HG03196 (cell line): ENCODE data around the gene LITAF.
A peak's percentile ranks its signal among the peaks of the same experiment; 100 is the strongest.
"Not testable (repeated sequence)": the region's sequence is repeated elsewhere in the genome, so short reads cannot be mapped to it uniquely, and the experiment has no call there.

Source experiments
- ATAC-seq: cut with Tn5 transposase; IDR thresholded peaks from one replicate; pipeline ENCODE4 v1.9.1; 2021; ENCODE audit not compliant: unreplicated experiment

Gene LITAF

GRCh38 chr16:11621539-11621919, 34.8 kb upstream of the LITAF start:
- ATAC-seq = no peak

- no peak for ATAC-seq
Measured at GRCh38 chr16:11620243-11621003, 33.7 kb upstream of the LITAF start.

- ATAC-seq = peak; percentile 40
Measured at GRCh38 chr16:11619327-11619851, 32.7 kb upstream of the LITAF start.

GRCh38 chr16:11618107-11618717, 31.5 kb upstream of the LITAF start:
- no peak for ATAC-seq

GRCh38 chr16:11615748-11616447, 29.2 kb upstream of the LITAF start:
- no peak for ATAC-seq

GRCh38 chr16:11614587-11615175, 28.0 kb upstream of the LITAF start:
- ATAC-seq = no peak

- no peak for ATAC-seq
Measured at GRCh38 chr16:11613381-11614303, 26.9 kb upstream of the LITAF start.

GRCh38 chr16:11612665-11613025, 25.9 kb upstream of the LITAF start:
- ATAC-seq = no peak

- no peak for ATAC-seq
Measured at GRCh38 chr16:11611871-11612664, 25.3 kb upstream of the LITAF start.

- ATAC-seq = no peak
Measured at GRCh38 chr16:11610580-11610979, 23.9 kb upstream of the LITAF start.

GRCh38 chr16:11610121-11610505, 23.4 kb upstream of the LITAF start:
- ATAC-seq = no peak

- no peak for ATAC-seq
Measured at GRCh38 chr16:11609474-11610120, 22.9 kb upstream of the LITAF start.

- no peak for ATAC-seq
Measured at GRCh38 chr16:11605891-11606290, 19.2 kb upstream of the LITAF start.

GRCh38 chr16:11605564-11605886, 18.8 kb upstream of the LITAF start:
- ATAC-seq = no peak

GRCh38 chr16:11604783-11605563, 18.3 kb upstream of the LITAF start:
- no peak for ATAC-seq

GRCh38 chr16:11604296-11604695, 17.6 kb upstream of the LITAF start:
- ATAC-seq = not testable (repeated sequence)

GRCh38 chr16:11603331-11603750, 16.6 kb upstream of the LITAF start:
- ATAC-seq = no peak

- no peak for ATAC-seq
Measured at GRCh38 chr16:11602321-11602720, 15.6 kb upstream of the LITAF start.

GRCh38 chr16:11601911-11602310, 15.2 kb upstream of the LITAF start:
- ATAC-seq = no peak
